ENCODE data around the gene CCDC7.

- TF ChIP-seq CTCF (IDR thresholded peaks at IDR 0.05) (no peak), POLR2A (IDR thresholded peaks at IDR 0.05) (no peak)
Observed at GRCh38 chr10:32887481-32887880, 441.5 kb downstream of the CCDC7 start.
